BE2C (cell line): Measurements from ENCODE around the gene IRF4.

Source experiments
- DNase-seq: peaks from one replicate; pipeline ENCODE4 v3.0.0-alpha.2; 2020
- H3K27me3 ChIP-seq: fragments of 250-450 bp; sonication (Bioruptor Pico); 2 replicates; pipeline ENCODE4 v1.5.1; 2020; ENCODE audit warnings: mild to moderate bottlenecking
- H3K36me3 ChIP-seq: fragments of 250-450 bp; sonication (Bioruptor Pico); 2 replicates; pipeline ENCODE4 v1.5.1; 2020; ENCODE audit warnings: mild to moderate bottlenecking
- H3K4me1 ChIP-seq: fragments of 250-450 bp; sonication (Bioruptor Pico); 2 replicates; pipeline ENCODE4 v1.5.1; 2020
- H3K4me3 ChIP-seq: 2 replicates; pipeline ENCODE4 v1.5.1; 2011; ENCODE audit warnings: low read depth, low read length
- H3K9me3 ChIP-seq: fragments of 250-450 bp; sonication (Bioruptor Pico); 2 replicates; pipeline ENCODE4 v1.5.1; 2020
- TF ChIP-seq, protein P1 (sequence below): IDR thresholded peaks from 2 replicates; pipeline ENCODE4 v1.5.1; 2012; ENCODE audit warnings: mild to moderate bottlenecking, low read depth, low read length

The IRF4 gene

DNA sequence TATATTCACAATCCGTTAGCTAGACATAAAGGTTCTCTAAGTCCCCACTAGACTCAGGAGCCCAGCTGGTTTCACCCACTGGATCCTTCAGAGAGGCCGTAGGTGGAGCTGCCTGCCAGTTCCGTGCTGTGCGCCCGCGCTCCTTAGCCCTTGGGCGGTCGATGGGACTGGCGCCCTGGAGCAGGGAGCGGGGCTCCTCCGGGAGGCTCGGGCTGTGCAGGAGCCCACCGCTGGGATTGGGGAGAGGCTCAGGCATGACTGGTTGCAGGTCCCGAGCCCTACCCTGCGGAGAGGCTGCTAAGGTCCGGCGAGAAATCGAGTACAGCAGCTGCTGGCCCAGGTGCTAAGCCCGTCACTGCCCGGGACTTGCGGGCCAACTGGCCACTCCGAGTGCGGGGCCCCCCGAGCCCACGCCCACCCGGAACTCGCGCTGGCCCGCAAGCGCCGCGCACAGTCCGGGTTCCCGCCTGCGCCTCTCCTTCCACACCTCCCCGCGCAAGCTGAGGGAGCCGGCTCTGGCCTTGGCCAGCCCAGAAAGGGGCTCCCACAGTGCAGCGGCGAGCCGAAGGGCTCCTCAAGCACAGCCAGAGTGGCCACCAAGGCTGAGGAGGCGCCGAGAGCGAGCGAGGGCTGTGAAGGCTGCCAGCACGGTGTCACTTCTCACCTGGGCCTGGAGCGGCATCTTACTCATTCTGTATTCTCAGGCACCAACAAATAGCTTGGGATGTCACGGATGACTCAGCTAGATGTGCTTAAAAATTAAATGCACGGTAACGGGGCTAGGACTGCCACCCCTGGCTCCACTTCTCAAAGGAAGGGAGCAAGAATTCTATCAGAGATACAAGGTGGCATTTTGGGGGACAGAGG lies 44.1 kb downstream of the IRF4 start:
- Histone ChIP-seq H3K36me3 (no peaks in the 10 kb centered on the region), H3K27me3 (no peaks in the 10 kb centered on the region; the same call in none of the 2 replicates), H3K9me3 (no peaks in the 10 kb centered on the region), H3K4me3 (no peak overlapping the region), H3K4me1 (no peaks in the 10 kb centered on the region)
- no peak for DNase-seq
- TF ChIP-seq, protein P1, sequence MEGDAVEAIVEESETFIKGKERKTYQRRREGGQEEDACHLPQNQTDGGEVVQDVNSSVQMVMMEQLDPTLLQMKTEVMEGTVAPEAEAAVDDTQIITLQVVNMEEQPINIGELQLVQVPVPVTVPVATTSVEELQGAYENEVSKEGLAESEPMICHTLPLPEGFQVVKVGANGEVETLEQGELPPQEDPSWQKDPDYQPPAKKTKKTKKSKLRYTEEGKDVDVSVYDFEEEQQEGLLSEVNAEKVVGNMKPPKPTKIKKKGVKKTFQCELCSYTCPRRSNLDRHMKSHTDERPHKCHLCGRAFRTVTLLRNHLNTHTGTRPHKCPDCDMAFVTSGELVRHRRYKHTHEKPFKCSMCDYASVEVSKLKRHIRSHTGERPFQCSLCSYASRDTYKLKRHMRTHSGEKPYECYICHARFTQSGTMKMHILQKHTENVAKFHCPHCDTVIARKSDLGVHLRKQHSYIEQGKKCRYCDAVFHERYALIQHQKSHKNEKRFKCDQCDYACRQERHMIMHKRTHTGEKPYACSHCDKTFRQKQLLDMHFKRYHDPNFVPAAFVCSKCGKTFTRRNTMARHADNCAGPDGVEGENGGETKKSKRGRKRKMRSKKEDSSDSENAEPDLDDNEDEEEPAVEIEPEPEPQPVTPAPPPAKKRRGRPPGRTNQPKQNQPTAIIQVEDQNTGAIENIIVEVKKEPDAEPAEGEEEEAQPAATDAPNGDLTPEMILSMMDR, result no peak

DNA sequence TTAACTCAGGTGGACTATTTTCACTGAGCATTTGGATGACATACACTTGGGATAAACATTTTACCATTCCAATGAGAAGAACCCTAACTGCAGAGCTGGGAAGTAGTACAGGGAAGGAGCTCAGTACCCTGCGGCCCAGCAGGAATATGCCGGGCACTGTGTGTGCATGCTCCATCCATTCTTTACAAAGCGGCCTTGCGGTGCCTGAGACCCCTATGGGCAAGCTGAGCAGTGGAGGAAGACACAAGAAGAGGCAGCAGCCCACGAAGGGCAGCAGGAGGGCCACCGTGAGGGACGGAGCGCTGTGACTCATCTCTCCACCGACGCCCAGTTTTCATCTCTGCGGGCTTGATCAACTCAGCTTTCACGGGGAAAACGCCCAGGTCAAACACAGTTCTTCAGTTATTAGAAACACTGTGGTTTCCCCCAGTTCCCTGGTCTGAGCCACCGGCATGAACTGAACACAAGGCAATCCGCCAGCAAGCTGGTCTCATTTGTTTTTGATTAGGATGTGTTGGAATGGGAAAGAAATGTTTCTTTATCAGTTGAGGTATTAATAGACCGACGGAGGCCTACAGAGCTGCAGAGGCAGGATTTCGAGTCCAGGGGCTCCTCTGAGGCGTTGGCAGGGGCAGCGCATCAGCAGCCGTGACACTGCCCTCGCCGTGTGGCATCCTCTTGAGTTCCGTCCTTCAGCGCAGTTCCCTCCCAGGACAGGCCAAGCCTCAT lies 44.9 kb downstream of the IRF4 start:
- H3K27me3 ChIP-seq, result no peaks in the 10 kb centered on the region; the same call in none of the 2 replicates
- H3K9me3 ChIP-seq, result no peaks in the 10 kb centered on the region
- TF ChIP-seq, protein P1, result no peak
- H3K36me3 ChIP-seq, result no peaks in the 10 kb centered on the region
- DNase-seq, result no peak
- no peaks in the 10 kb centered on the region for H3K4me1 ChIP-seq
- no peak overlapping the region for H3K4me3 ChIP-seq

DNA sequence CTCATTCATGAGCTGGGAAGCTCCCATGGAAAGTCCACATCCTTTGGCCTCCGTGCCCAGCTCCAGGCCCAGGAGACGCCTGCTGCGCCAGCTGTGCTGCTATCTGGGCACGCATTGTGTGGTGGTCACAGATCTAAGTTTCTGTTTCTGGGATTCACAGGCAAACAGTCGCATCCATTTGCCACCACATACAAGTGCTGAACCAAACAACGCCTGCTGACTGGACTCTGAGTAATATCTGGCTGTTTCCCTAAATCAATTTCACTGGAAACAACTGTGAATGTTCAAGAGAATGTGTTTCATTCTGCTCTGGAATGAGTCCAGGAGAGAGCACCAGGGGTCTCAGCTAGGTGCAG lies 45.5 kb downstream of the IRF4 start:
- Histone ChIP-seq H3K9me3 (no peaks in the 10 kb centered on the region), H3K4me1 (no peaks in the 10 kb centered on the region), H3K4me3 (no peak overlapping the region), H3K36me3 (no peaks in the 10 kb centered on the region), H3K27me3 (no peaks in the 10 kb centered on the region; the same call in none of the 2 replicates)
- TF ChIP-seq, protein P1, result no peak
- DNase-seq, result no peak

DNA sequence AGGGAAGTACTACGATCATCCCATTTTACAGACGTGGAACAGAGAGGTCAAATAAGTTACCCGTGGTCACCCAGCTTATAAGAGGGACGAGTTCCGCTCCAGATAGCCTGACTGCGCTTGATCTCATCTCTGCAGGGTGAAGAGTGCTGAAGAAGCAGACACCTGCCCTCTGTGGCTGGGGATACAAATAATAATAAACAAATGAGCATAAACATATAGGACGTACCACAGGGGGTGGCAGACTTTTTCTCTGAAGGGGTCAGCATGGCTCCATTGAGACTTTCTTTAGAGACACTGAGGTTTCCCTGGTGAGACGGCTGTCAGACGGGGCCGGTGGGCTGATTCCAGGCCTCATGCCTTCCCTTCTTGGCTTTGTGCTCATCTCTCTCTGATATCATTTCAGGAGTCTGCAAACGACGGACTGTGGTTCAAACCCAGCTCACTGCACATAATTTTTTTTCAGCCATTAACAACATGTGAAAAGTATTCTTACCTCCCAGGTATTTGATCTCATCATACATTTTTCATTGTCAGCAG lies 47.1 kb downstream of the IRF4 start:
- TF ChIP-seq, protein P1, result no peak
- H3K27me3 ChIP-seq, result no peaks in the 10 kb centered on the region; the same call in none of the 2 replicates
- no peaks in the 10 kb centered on the region for H3K36me3 ChIP-seq
- H3K4me1 ChIP-seq, result no peaks in the 10 kb centered on the region
- H3K9me3 ChIP-seq, result no peaks in the 10 kb centered on the region
- no peak for DNase-seq
- H3K4me3 ChIP-seq, result no peak overlapping the region

DNA sequence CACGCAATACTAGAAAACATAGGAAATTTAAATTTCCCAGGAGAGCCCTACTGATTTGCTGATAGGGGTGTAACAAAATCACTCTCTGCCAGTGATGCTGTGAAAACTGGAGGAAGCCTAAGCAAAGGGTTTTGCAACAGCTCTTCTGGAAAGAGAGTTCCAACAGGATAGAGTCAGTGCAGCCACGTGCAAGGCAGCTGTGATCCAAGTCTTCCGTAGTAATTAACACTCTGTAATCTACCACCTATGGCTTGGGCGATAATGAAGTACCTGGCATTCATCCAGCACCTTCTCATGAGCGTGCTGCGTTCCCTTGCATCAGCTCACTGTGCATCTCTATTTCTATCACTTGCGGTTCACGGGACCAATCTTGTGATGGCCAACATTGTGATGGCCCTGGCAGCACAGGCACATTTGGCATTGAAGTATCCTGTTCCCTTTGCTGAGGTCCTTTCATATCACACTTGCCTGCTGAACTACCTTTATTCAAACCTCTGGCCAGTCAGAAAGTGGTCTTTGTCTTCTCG lies 48.2 kb downstream of the IRF4 start:
- H3K4me3 ChIP-seq, result no peak overlapping the region
- no peak for DNase-seq
- no peaks in the 10 kb centered on the region for H3K9me3 ChIP-seq
- no peaks in the 10 kb centered on the region; the same call in 1 of the 2 replicates for H3K27me3 ChIP-seq
- no peaks in the 10 kb centered on the region for H3K36me3 ChIP-seq
- no peaks in the 10 kb centered on the region for H3K4me1 ChIP-seq
- TF ChIP-seq, protein P1, result no peak
